WTC11 (cell line): ENCODE results near the gene PAOX.

Experiments
- CREB1 ChIP-seq: sonication (generic); formaldehyde crosslinking; IDR thresholded peaks from 2 replicates; pipeline ENCODE4 v1.8.0; 2023; ENCODE audit warnings: mild to moderate bottlenecking, missing genetic modification reagents
- FOXP1 ChIP-seq: sonication (generic); formaldehyde crosslinking; IDR thresholded peaks from 2 replicates; pipeline ENCODE4 v1.8.0; 2022; ENCODE audit warnings: missing genetic modification reagents, mild to moderate bottlenecking, moderate library complexity, borderline replicate concordance
- NFYB ChIP-seq: sonication (generic); formaldehyde crosslinking; conservative IDR thresholded peaks from 2 replicates; pipeline ENCODE4 v1.8.0; 2022; ENCODE audit warnings: low read depth, missing genetic modification reagents
- ZNF121 ChIP-seq: sonication (generic); formaldehyde crosslinking; IDR thresholded peaks from 2 replicates; pipeline ENCODE4 v1.8.0; 2023; ENCODE audit warnings: missing genetic modification reagents
- TF ChIP-seq, protein P1 (sequence below): sonication (generic); formaldehyde crosslinking; conservative IDR thresholded peaks from 2 replicates; pipeline ENCODE4 v1.8.1; 2023; ENCODE audit warnings: mild to moderate bottlenecking, low read depth, missing genetic modification reagents, moderate library complexity
- TF ChIP-seq, protein P2 (sequence below): fragments of 200-600 bp; IDR thresholded peaks from 2 replicates; pipeline ENCODE4 v1.8.0; 2022; ENCODE audit warnings: antibody characterized with exemption

DNA sequence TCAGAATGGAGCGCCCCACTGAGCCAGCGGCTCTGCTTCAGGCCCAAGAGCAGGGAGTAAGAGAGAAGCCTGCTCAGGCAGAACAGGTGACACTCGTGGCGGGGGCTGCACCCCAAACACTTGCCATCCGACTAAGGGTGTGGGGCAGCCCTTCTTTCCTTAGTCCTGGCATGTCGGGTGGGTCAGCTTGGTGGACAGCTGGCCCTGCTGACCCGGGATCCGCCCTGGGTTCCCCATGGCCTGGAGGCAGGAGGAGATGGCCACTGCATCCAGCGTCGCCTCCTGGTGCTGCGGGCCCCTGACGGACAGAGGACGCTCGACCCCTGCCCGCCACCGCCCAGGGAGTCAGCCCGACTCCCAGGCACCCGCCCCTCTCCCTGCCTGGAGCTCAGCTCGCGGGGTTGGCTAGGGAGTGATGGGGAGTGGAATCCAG is 1.2 kb upstream of the PAOX start:
- TF ChIP-seq NFYB (CRISPR knock-in tag) (no peak), FOXP1 (CRISPR knock-in tag) (no peak), CREB1 (CRISPR knock-in tag) (no peak), ZNF121 (CRISPR knock-in tag) (no peak)
- TF ChIP-seq, protein P1, sequence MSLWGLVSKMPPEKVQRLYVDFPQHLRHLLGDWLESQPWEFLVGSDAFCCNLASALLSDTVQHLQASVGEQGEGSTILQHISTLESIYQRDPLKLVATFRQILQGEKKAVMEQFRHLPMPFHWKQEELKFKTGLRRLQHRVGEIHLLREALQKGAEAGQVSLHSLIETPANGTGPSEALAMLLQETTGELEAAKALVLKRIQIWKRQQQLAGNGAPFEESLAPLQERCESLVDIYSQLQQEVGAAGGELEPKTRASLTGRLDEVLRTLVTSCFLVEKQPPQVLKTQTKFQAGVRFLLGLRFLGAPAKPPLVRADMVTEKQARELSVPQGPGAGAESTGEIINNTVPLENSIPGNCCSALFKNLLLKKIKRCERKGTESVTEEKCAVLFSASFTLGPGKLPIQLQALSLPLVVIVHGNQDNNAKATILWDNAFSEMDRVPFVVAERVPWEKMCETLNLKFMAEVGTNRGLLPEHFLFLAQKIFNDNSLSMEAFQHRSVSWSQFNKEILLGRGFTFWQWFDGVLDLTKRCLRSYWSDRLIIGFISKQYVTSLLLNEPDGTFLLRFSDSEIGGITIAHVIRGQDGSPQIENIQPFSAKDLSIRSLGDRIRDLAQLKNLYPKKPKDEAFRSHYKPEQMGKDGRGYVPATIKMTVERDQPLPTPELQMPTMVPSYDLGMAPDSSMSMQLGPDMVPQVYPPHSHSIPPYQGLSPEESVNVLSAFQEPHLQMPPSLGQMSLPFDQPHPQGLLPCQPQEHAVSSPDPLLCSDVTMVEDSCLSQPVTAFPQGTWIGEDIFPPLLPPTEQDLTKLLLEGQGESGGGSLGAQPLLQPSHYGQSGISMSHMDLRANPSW (CRISPR knock-in tag): no peak
- TF ChIP-seq, protein P2, sequence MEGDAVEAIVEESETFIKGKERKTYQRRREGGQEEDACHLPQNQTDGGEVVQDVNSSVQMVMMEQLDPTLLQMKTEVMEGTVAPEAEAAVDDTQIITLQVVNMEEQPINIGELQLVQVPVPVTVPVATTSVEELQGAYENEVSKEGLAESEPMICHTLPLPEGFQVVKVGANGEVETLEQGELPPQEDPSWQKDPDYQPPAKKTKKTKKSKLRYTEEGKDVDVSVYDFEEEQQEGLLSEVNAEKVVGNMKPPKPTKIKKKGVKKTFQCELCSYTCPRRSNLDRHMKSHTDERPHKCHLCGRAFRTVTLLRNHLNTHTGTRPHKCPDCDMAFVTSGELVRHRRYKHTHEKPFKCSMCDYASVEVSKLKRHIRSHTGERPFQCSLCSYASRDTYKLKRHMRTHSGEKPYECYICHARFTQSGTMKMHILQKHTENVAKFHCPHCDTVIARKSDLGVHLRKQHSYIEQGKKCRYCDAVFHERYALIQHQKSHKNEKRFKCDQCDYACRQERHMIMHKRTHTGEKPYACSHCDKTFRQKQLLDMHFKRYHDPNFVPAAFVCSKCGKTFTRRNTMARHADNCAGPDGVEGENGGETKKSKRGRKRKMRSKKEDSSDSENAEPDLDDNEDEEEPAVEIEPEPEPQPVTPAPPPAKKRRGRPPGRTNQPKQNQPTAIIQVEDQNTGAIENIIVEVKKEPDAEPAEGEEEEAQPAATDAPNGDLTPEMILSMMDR: no peak
